ENCODE data around the gene UNC50. TPM values are rescaled to one million over a fixed set of nuclear protein-coding genes. Genes with fewer than 3 reads are reported as not detected.

Gene UNC50
- total and polyA plus RNA-seq, 2 donors (not counting 1 experiment from before 2014, with no cell fraction given), result 27.2 to 38.8 TPM

- H3K27ac ChIP-seq (ENCODE audit: low read length in 2 of 2), result peak overlapping the region in 1 of 2 donors; percentile 97
- peak overlapping the region; percentile 84 for H3K4me2 ChIP-seq (replicated peaks; ENCODE audit: low read depth, low read length, poor library complexity, severe bottlenecking)
- ChIA-PET POLR2A (no interaction called here), CTCF (interaction anchor here (1.8 kb wide), 1 partner anchor 194 kb away, joined by 9 read pairs; no protein-coding TSS in a partner anchor)
- ATAC-seq (ENCODE audit: low read depth) (no peak), DNase-seq (no peak)
- TF ChIP-seq CTCF (IDR thresholded peaks at IDR 0.05) (no peak), EZH2 (IDR thresholded peaks at IDR 0.05; ENCODE audit: borderline replicate concordance, insufficient read depth, low read depth, low read length, poor library complexity, severe bottlenecking) (no peak)
- H3K27me3 ChIP-seq (replicated peaks in 1 of 4; ENCODE audit: control extremely low read depth in 1 of 4, control insufficient read depth in 3 of 4, insufficient read depth in 4 of 4, low read length in 3 of 4), result no peaks in the 10 kb centered on the region
- H3K9me3 Mint-ChIP-seq (ENCODE audit: insufficient read depth), result no peaks in the 10 kb centered on the region
- H3K9ac ChIP-seq (ENCODE audit: low read length), result peak overlapping the region; percentile 99
- H3K4me1 Mint-ChIP-seq, result peaks cover 67% of the 10 kb centered on the region
- H4K20me1 ChIP-seq (ENCODE audit: control insufficient read depth, insufficient read depth, low read length, poor library complexity, severe bottlenecking), result peaks cover 19% of the 10 kb centered on the region
- peak overlapping the region; percentile 94 for H3K27ac Mint-ChIP-seq
- intact Hi-C loops (cut with micrococcal nuclease), result loop anchor here (5.0 to 10.0 kb wide), 3 partner anchors 162 to 1955 kb away; partner anchors contain the start of genes EIF5B, INPP4A, PDCL3 and TXNDC9
- H3K4me3 ChIP-seq (ENCODE audit: control extremely low read depth in 1 of 5, extremely low read depth in 1 of 5, insufficient read depth in 1 of 5, low read depth in 2 of 5, low read length in 4 of 5), result peak overlapping the region in 2 of 5 experiments; percentile 97 to 98
- peaks cover 4 to 26% of the 10 kb centered on the region in 2 experiments for H3K36me3 ChIP-seq (replicated peaks in 1 of 2; ENCODE audit: control extremely low read depth in 1 of 2, control insufficient read depth in 1 of 2, extremely low read depth in 1 of 2, insufficient read depth in 2 of 2, low read length in 1 of 2)
- H3K4me3 Mint-ChIP-seq, result peak overlapping the region; percentile 93
- H3K9me3 ChIP-seq (ENCODE audit: control extremely low read depth in 1 of 3, control insufficient read depth in 2 of 3, insufficient read depth in 1 of 3, low read length in 2 of 3), result no peaks in the 10 kb centered on the region
- peaks cover 45% of the 10 kb centered on the region for H3K79me2 ChIP-seq (ENCODE audit: control insufficient read depth, insufficient read depth, low read length)
- H3K4me1 ChIP-seq (ENCODE audit: control insufficient read depth in 2 of 2, insufficient read depth in 2 of 2, low read length in 2 of 2), result peaks cover 33 to 35% of the 10 kb centered on the region in 2 donors
- H2AFZ ChIP-seq (ENCODE audit: insufficient read depth, low read depth, low read length, poor library complexity, severe bottlenecking), result no peak overlapping the region
- H3K27me3 Mint-ChIP-seq, result no peaks in the 10 kb centered on the region
- WGBS (ENCODE audit: insufficient coverage), result no CpG with 5 or more reads among the region's 6 CpGs
These were observed 1.3 kb upstream of the UNC50 start for GRCh38 chr2:98607104-98607503.

- H3K27ac ChIP-seq (ENCODE audit: low read length in 2 of 2), result peak overlapping the region; percentile 86 to 97
- H3K27ac Mint-ChIP-seq, result peak overlapping the region; percentile 94
- POLR2A ChIA-PET, result interaction anchor here (0.6 to 1.1 kb wide), 2 partner anchors 11 to 143 kb away, joined by 3 to 8 read pairs; no protein-coding TSS in a partner anchor
- peak overlapping the region; percentile 94 for H2AFZ ChIP-seq (ENCODE audit: insufficient read depth, low read depth, low read length, poor library complexity, severe bottlenecking)
- no peaks in the 10 kb centered on the region for H3K27me3 Mint-ChIP-seq
- WGBS (ENCODE audit: insufficient coverage), result 0% methylated on average over 4 of the region's 7 CpGs
- peaks cover 19% of the 10 kb centered on the region for H4K20me1 ChIP-seq (ENCODE audit: control insufficient read depth, insufficient read depth, low read length, poor library complexity, severe bottlenecking)
- H3K79me2 ChIP-seq (ENCODE audit: control insufficient read depth, insufficient read depth, low read length), result peaks cover 45% of the 10 kb centered on the region
- peak overlapping the region; percentile 84 for H3K4me2 ChIP-seq (replicated peaks; ENCODE audit: low read depth, low read length, poor library complexity, severe bottlenecking)
- peaks cover 67% of the 10 kb centered on the region for H3K4me1 Mint-ChIP-seq
- TF ChIP-seq EZH2 (IDR thresholded peaks at IDR 0.05; ENCODE audit: borderline replicate concordance, insufficient read depth, low read depth, low read length, poor library complexity, severe bottlenecking) (no peak), CTCF (IDR thresholded peaks at IDR 0.05) (no peak)
- peak overlapping the region; percentile 93 for H3K4me3 Mint-ChIP-seq
- H3K9ac ChIP-seq (ENCODE audit: low read length), result peak overlapping the region; percentile 99
- H3K4me1 ChIP-seq (ENCODE audit: control insufficient read depth in 2 of 2, insufficient read depth in 2 of 2, low read length in 2 of 2), result peaks cover 33 to 35% of the 10 kb centered on the region in 2 donors
- no peaks in the 10 kb centered on the region for H3K9me3 Mint-ChIP-seq (ENCODE audit: insufficient read depth)
- DNase-seq (no peak), ATAC-seq (ENCODE audit: low read depth) (no peak)
- H3K9me3 ChIP-seq (ENCODE audit: control extremely low read depth in 1 of 3, control insufficient read depth in 2 of 3, insufficient read depth in 1 of 3, low read length in 2 of 3), result no peaks in the 10 kb centered on the region
- H3K27me3 ChIP-seq (replicated peaks in 1 of 4; ENCODE audit: control extremely low read depth in 1 of 4, control insufficient read depth in 3 of 4, insufficient read depth in 4 of 4, low read length in 3 of 4), result no peaks in the 10 kb centered on the region
- H3K36me3 ChIP-seq (replicated peaks in 1 of 2; ENCODE audit: control extremely low read depth in 1 of 2, control insufficient read depth in 1 of 2, extremely low read depth in 1 of 2, insufficient read depth in 2 of 2, low read length in 1 of 2), result peaks cover 4 to 24% of the 10 kb centered on the region in 2 experiments
- intact Hi-C loops (cut with micrococcal nuclease), result loop anchor here (1.0 to 10.0 kb wide), 7 partner anchors 51 to 1955 kb away; partner anchors contain the start of genes C2orf15, EIF5B, INPP4A and MGAT4A
- CTCF ChIA-PET, result no interaction called here
- peak overlapping the region; percentile 84 to 99 (median 97) for H3K4me3 ChIP-seq (ENCODE audit: control extremely low read depth in 1 of 5, extremely low read depth in 1 of 5, insufficient read depth in 1 of 5, low read depth in 2 of 5, low read length in 4 of 5)
These were observed 661 bp upstream of the UNC50 start for GRCh38 chr2:98607741-98608115.

All from B cell (primary cell).